Measurements from ENCODE around the gene ARPP19.
"Not testable (repeated sequence)": the region's sequence is repeated elsewhere in the genome, so short reads cannot be mapped to it uniquely, and the experiment has no call there.

Gene ARPP19

GRCh38 chr15:52551186-52551585 is 17.6 kb downstream of the ARPP19 start:
- not testable (repeated sequence) for DNase-seq

- no peak for DNase-seq
Observed at GRCh38 chr15:52546031-52546751, 22.6 kb downstream of the ARPP19 start.

- no peak for DNase-seq
Observed at GRCh38 chr15:52540374-52541012, 28.3 kb downstream of the ARPP19 start.

- DNase-seq: no peak
Observed at GRCh38 chr15:52537459-52537858, 31.4 kb downstream of the ARPP19 start.

GRCh38 chr15:52532427-52532826 is 36.4 kb downstream of the ARPP19 start:
- DNase-seq: no peak

GRCh38 chr15:52529940-52530339 is 38.9 kb downstream of the ARPP19 start:
- DNase-seq: no peak

- peak; percentile 40 for DNase-seq
Observed at GRCh38 chr15:52529341-52529924, 39.4 kb downstream of the ARPP19 start.

- peak; percentile 86 for DNase-seq
Observed at GRCh38 chr15:52528564-52529340, 40.1 kb downstream of the ARPP19 start, which contains the start of gene MYO5A. MYO5A (minus strand) TSS chr15:52528880; CDS start chr15:52528806, 74 bp downstream.

GRCh38 chr15:52527911-52528563 is 40.8 kb downstream of the ARPP19 start:
- peak; percentile 64 for DNase-seq

- no peak for DNase-seq
Observed at GRCh38 chr15:52527196-52527910, 41.5 kb downstream of the ARPP19 start.

GRCh38 chr15:52524223-52525136 is 44.4 kb downstream of the ARPP19 start:
- no peak for DNase-seq

- DNase-seq: no peak
Observed at GRCh38 chr15:52523647-52524046, 45.2 kb downstream of the ARPP19 start.

GRCh38 chr15:52523192-52523591 is 45.6 kb downstream of the ARPP19 start:
- DNase-seq: no peak

- no peak for DNase-seq
Observed at GRCh38 chr15:52521682-52522081, 47.1 kb downstream of the ARPP19 start.

- no peak for DNase-seq
Observed at GRCh38 chr15:52520421-52520820, 48.4 kb downstream of the ARPP19 start.

GRCh38 chr15:52518487-52519371 is 50.1 kb downstream of the ARPP19 start:
- no peak for DNase-seq

GRCh38 chr15:52517014-52517413 is 51.8 kb downstream of the ARPP19 start:
- no peak for DNase-seq

GRCh38 chr15:52515343-52515742 is 53.5 kb downstream of the ARPP19 start:
- no peak for DNase-seq

- DNase-seq: no peak
Observed at GRCh38 chr15:52514482-52514881, 54.3 kb downstream of the ARPP19 start.

- not testable (repeated sequence) for DNase-seq
Observed at GRCh38 chr15:52512869-52513268, 56.0 kb downstream of the ARPP19 start.

Measured in CD4-positive, alpha-beta T cell treated with Interleukin-6 for 4 hours (primary cell).